GM12878 (cell line): Measurements from ENCODE around the gene SATB1. TPM values are rescaled to one million over a fixed set of nuclear protein-coding genes. Genes with fewer than 3 reads are reported as not detected.

ENCODE experiments used
- ATAC-seq: fragments of 200-7000 bp; cut with Tn5 transposase; 3 replicates; pipeline ENCODE4 v1.9.1; 2020; ENCODE audit warnings: mild to moderate bottlenecking, moderate library complexity
- BruUV-seq: library from RNA; stranded (reverse); fragments of 400-500 nt; replicated peaks from 2 replicates; lab custom pipeline; 2021; lab: Mats Ljungman, UMichigan
- CTCF ChIA-PET: fragments of 300-600 bp; sonication (Branson Sonifier 250); formaldehyde crosslinking; extraction: SDS; loops from one replicate; lab custom pipeline; 2021; ENCODE audit warnings: inconsistent platforms; lab: Yijun Ruan, JAX
- POLR2A ChIA-PET: fragments of 350-600 bp; formaldehyde crosslinking; extraction: SDS; loops from one replicate; lab custom pipeline; 2021; ENCODE audit warnings: inconsistent platforms; lab: Charles Lee
- RAD21 ChIA-PET: fragments of 300-600 bp; sonication (Branson Sonifier 250); formaldehyde crosslinking; loops from one replicate; lab custom pipeline; 2023; ENCODE audit warnings: antibody characterized with exemption; ENCODE audit not compliant: unreplicated experiment; lab: Charles Lee
- SMC1A ChIA-PET: fragments of 300-600 bp; sonication (Branson Sonifier 250); formaldehyde crosslinking; loops from one replicate; lab custom pipeline; 2023; ENCODE audit not compliant: unreplicated experiment, uncharacterized antibody; lab: Charles Lee
- DNase-seq: peaks from one replicate; pipeline ENCODE4 v3.0.0-alpha.2; 2011; ENCODE audit warnings: low read depth, low spot score
- FAIRE-seq: peaks from 3 replicates; lab custom pipeline; 2011; peaks lifted over from hg19 to GRCh38; lab: Jason Lieb, UNC
- H2AFZ ChIP-seq: 2 replicates; pipeline ENCODE4 v1.6.0; 2011; ENCODE audit warnings: low read depth, low read length, control low read depth; ENCODE audit not compliant: control insufficient read depth
- H3K27ac ChIP-seq: 2 replicates; pipeline ENCODE4 v1.5.1; 2011; ENCODE audit warnings: control low read depth; ENCODE audit not compliant: control insufficient read depth, insufficient read depth
- H3K27me3 ChIP-seq, 2 experiments: replicated peaks in 1 of 2; 2 replicates each; pipeline versions ENCODE4 v1.6.0 to v1.6.1; 2011; ENCODE audit warnings: low read length in 1 of 2; ENCODE audit not compliant: control insufficient read depth in 2 of 2, insufficient read depth in 2 of 2
- H3K36me3 ChIP-seq, 2 experiments: 2 replicates each; pipeline ENCODE4 v1.5.1; 2011; ENCODE audit warnings: low read length in 1 of 2; ENCODE audit not compliant: control insufficient read depth in 2 of 2, insufficient read depth in 2 of 2
- H3K4me1 ChIP-seq: 2 replicates; pipeline ENCODE4 v1.6.1; 2011; ENCODE audit warnings: mild to moderate bottlenecking, low read length, moderate library complexity, mixed read lengths; ENCODE audit not compliant: control insufficient read depth, insufficient read depth
- H3K4me2 ChIP-seq: 2 replicates; pipeline ENCODE4 v1.6.0; 2011; ENCODE audit warnings: control low read depth; ENCODE audit not compliant: control insufficient read depth, insufficient read depth
- H3K4me3 ChIP-seq: fragments of 200-600 bp; sonication (generic); 2 replicates; pipeline ENCODE4 v1.5.1; 2016
- H3K79me2 ChIP-seq: 2 replicates; pipeline ENCODE4 v1.6.0; 2011; ENCODE audit warnings: low read length; ENCODE audit not compliant: control insufficient read depth, insufficient read depth
- H3K9ac ChIP-seq: 2 replicates; pipeline ENCODE4 v1.8.0; 2011; ENCODE audit warnings: low read length, control low read depth, mixed read lengths; ENCODE audit not compliant: control insufficient read depth, insufficient read depth
- H3K9me3 ChIP-seq: replicated peaks from 3 replicates; pipeline ENCODE4 v1.5.1; 2011; ENCODE audit warnings: mild to moderate bottlenecking, low read length; ENCODE audit not compliant: control insufficient read depth, insufficient read depth
- H4K20me1 ChIP-seq: 2 replicates; pipeline ENCODE4 v1.6.0; 2011; ENCODE audit not compliant: control insufficient read depth, insufficient read depth
- CHD4 ChIP-seq: fragments of 200-600 bp; sonication (generic); IDR thresholded peaks from 2 replicates; pipeline ENCODE4 v1.6.1; 2016; ENCODE audit warnings: mild to moderate bottlenecking
- POLR2A ChIP-seq: IDR thresholded peaks from 2 replicates; pipeline ENCODE4 v1.6.1; 2011; ENCODE audit warnings: low read depth, mild to moderate bottlenecking, low read length
- RFX5 ChIP-seq: IDR thresholded peaks from 2 replicates; pipeline ENCODE4 v1.6.1; 2011; ENCODE audit warnings: low read depth, low read length, improper control_type of control experiment
- SMAD1 ChIP-seq: fragments of 450-650 bp; IDR thresholded peaks from 2 replicates; pipeline ENCODE4 v1.6.1; 2018; ENCODE audit warnings: mild to moderate bottlenecking, low read depth; ENCODE audit not compliant: partially characterized antibody
- SMC3 ChIP-seq: IDR thresholded peaks from 2 replicates; pipeline ENCODE4 v1.6.1; 2011; ENCODE audit warnings: low read length, improper control_type of control experiment, borderline replicate concordance
- SUZ12 ChIP-seq: fragments of 200-600 bp; sonication (generic); IDR thresholded peaks from one replicate; pipeline ENCODE4 v1.6.1; 2018; ENCODE audit warnings: antibody characterized with exemption, mild to moderate bottlenecking; ENCODE audit not compliant: unreplicated experiment
- WGBS: methylation state at CpG from one replicate; pipeline ENCODE4 v1.1.6; 2016; ENCODE audit warnings: low lambda C conversion rate; ENCODE audit not compliant: insufficient replicate concordance, insufficient coverage; ENCODE audit errors: missing lambda C conversion rate; 5-methylcytosine and 5-hydroxymethylcytosine counted together
- in situ Hi-C: fragments of 300-500 bp; cut with MboI; formaldehyde crosslinking; loops from 9 replicates; pipeline ENCODE4 v1.14.3; 2018; ENCODE audit warnings: mixed read lengths
- intact Hi-C: fragments of 100-400 bp; cut with micrococcal nuclease; formaldehyde crosslinking; loops from one replicate; pipeline ENCODE4 v1.14.2; 2022; ENCODE audit not compliant: unreplicated experiment
- polyA plus RNA-seq, 11 experiments: library from polyadenylated mRNA; depleted of rRNA in 4 of 11; unstranded in 6 of 11; stranded (reverse) in 5 of 11; fragments of >200 nt; fragmentation: Nextera tagmentation in 4 of 11; fragmentation: Illumina TruSeq in 1 of 11; extraction: Ambion mirVana in 4 of 11; extraction: Trizol in 1 of 11; gene quantifications; 1 replicate in 1 of 11; 2 replicates in 10 of 11; pipeline versions ENCODE4 v1.2.1 to v1.2.3, GENCODE V29; 2011 to 2016; ENCODE audit warnings: inconsistent platforms in 2 of 11, missing spikeins in 2 of 11, low read depth in 1 of 11
- total RNA-seq, 4 experiments: library from RNA; depleted of rRNA in 3 of 4; stranded (reverse); fragments of >200 nt in 3 of 4; fragmentation: Illumina TruSeq in 1 of 4; extraction: Trizol in 1 of 4; gene quantifications; 2 replicates each; pipeline versions ENCODE4 v1.2.1 to v1.2.3, GENCODE V29; 2013 to 2021
- TF ChIP-seq, protein P1 (sequence below): fragments of 450-650 bp; conservative IDR thresholded peaks from 2 replicates; pipeline ENCODE4 v1.6.1; 2017; ENCODE audit warnings: mild to moderate bottlenecking, moderate library complexity

SATB1 gene
- total and polyA plus RNA-seq, 10 of the 15 experiments (the other 5 are each of a cell fraction or from before 2014, with no cell fraction given): 0.01 to 0.72 (median 0.07) TPM; not detected in 4

DNA sequence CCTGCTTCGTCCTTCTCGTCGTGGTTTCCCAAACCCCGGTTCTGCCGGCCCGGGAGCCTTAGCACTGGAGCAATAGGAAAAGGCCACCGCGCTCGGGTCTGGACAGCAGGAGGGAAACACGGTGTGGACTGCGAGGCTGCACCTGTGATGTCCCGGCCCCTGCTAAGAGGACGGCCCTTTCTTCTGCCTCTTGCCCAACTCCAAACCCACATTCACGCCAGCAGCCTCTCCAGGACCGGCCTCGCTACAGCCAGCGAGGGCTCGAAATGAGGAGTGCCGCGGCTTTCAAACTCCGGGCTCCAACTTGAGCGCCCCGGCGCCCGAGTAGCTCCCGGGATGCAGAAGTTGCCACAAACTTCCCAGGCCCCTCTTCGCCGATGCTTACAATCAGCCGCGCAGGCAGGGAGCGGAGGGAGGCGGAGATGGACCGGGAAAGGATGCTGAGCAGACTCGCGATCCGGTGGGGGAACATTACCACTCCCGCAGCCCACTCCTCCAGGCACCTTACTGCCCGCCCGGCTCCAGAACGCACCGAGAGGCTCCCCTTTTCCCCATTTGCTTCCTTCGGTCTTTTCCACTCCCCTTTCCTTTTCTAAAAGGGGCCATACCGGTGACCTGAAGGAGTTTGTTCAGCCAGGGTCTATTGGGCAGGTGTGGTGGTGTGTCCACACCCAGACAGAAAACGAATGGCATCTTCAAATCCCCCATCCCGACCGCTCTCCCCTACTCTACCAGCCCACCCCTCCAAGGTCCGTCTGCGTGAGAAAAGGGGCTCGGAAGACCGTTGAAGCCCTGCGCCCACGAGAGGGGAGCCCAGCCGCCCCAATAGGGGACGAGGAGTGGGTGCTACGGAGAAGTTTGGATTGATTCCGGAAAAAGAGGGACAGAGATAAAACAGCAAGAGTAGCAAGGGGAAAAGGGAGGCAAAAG, 18.8 kb upstream of the SATB1 start:
- Histone ChIP-seq H3K4me2 (peak overlapping the region; percentile 33; the same call in 1 of the 2 replicates), H3K9me3 (no peaks in the 10 kb centered on the region; the same call in 2 of the 3 replicates), H2AFZ (no peak overlapping the region), H3K4me1 (no peaks in the 10 kb centered on the region), H3K27me3 (peaks cover 13 to 25% of the 10 kb centered on the region in 2 experiments), H3K4me3 (no peak overlapping the region), H3K9ac (no peak overlapping the region), H4K20me1 (no peaks in the 10 kb centered on the region), H3K27ac (no peak overlapping the region), H3K36me3 (no peaks in the 10 kb centered on the region)
- no peak for DNase-seq
- BruUV-seq: no TSS peak
- WGBS: 9% methylated on average over 55 of the region's 56 CpGs
- in situ Hi-C loops: no loop called here
- intact Hi-C loops: no loop called here
- FAIRE-seq: no peak
- POLR2A ChIA-PET: no interaction called here
- SMC1A ChIA-PET: no interaction called here
- no peak for TF ChIP-seq RFX5
- TF ChIP-seq SUZ12: peak; percentile 22
- TF ChIP-seq, all 136 proteins: peak for 1
- ATAC-seq: no peak
- H3K79me2 ChIP-seq: no peaks in the 10 kb centered on the region
- CTCF ChIA-PET: no interaction called here
- RAD21 ChIA-PET: no interaction called here

DNA sequence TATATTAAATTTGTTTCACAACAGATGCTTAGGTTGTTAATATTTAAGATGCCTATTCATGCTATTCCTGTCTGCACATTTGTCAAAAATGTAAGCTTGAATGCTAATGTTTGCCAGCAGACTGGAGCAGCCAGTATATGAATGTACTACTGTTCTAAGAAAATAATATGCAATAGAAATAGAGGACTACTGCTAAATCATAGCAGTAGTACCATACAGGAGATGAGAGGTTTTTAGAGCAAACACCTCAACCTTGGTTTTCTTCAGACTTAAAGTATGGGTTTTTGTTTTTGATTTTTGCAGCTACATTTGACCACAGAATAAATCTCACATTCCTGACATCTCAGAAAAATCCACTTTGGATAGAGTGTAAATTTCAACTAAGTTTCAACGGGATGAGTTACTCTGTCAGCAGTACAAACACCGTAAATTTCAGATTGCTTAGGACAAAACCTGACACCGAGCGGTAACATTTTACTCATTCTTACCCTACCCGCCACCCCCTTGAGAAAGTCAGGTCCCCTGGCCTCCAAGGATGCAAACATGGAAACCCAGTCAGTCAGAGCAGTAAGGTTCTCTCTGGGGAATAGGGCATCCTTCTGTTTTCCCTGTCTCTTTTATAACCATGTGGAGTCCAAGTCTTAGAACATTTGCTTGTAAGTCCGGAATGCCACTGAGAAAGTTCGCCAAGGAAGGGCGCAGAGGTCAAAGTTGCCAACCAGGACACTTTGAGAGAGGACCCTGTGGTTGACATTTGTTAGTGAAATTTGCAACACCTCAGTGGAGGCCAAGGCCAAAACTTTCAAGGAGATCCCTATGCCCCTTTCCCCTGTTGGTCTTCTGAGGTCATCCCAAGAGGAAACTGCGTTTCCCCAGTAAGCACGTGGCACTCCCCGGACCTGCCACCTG, 17.9 kb upstream of the SATB1 start:
- no peak overlapping the region for H3K4me3 ChIP-seq
- in situ Hi-C loops: no loop called here
- no peak for FAIRE-seq
- no peak overlapping the region for H3K27ac ChIP-seq
- no peak for DNase-seq
- ATAC-seq: no peak
- BruUV-seq: no TSS peak
- ChIA-PET SMC1A (no interaction called here), CTCF (no interaction called here), POLR2A (no interaction called here), RAD21 (no interaction called here)
- intact Hi-C loops: no loop called here
- H3K4me2 ChIP-seq: no peak overlapping the region
- peaks cover 13 to 25% of the 10 kb centered on the region in 2 experiments for H3K27me3 ChIP-seq
- no peaks in the 10 kb centered on the region for H4K20me1 ChIP-seq
- no peak overlapping the region for H2AFZ ChIP-seq
- H3K36me3 ChIP-seq: no peaks in the 10 kb centered on the region
- TF ChIP-seq SMAD1 (no peak), SMC3 (no peak), POLR2A (no peak), CHD4 (no peak), SUZ12 (peak; percentile 17)
- TF ChIP-seq, protein P1, sequence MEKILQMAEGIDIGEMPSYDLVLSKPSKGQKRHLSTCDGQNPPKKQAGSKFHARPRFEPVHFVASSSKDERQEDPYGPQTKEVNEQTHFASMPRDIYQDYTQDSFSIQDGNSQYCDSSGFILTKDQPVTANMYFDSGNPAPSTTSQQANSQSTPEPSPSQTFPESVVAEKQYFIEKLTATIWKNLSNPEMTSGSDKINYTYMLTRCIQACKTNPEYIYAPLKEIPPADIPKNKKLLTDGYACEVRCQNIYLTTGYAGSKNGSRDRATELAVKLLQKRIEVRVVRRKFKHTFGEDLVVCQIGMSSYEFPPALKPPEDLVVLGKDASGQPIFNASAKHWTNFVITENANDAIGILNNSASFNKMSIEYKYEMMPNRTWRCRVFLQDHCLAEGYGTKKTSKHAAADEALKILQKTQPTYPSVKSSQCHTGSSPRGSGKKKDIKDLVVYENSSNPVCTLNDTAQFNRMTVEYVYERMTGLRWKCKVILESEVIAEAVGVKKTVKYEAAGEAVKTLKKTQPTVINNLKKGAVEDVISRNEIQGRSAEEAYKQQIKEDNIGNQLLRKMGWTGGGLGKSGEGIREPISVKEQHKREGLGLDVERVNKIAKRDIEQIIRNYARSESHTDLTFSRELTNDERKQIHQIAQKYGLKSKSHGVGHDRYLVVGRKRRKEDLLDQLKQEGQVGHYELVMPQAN: no peak
- no peaks in the 10 kb centered on the region for H3K79me2 ChIP-seq
- H3K4me1 ChIP-seq: no peaks in the 10 kb centered on the region
- H3K9ac ChIP-seq: no peak overlapping the region
- WGBS: 53% methylated on average over 11 of the region's 11 CpGs
- no peaks in the 10 kb centered on the region for H3K9me3 ChIP-seq
